IPS-20b (cell line): Measurements from ENCODE around the gene ABLIM1.

Experiments used
- H3K27ac ChIP-seq: one replicate; pipeline ENCODE4 v1.5.1; 2013; ENCODE audit warnings: low read length
- H3K27me3 ChIP-seq: 2 replicates; pipeline ENCODE4 v1.6.1; 2013; ENCODE audit warnings: mild to moderate bottlenecking, low read length, inconsistent platforms; ENCODE audit not compliant: insufficient read depth
- H3K36me3 ChIP-seq: 2 replicates; pipeline ENCODE4 v1.6.1; 2013; ENCODE audit warnings: low read depth, mild to moderate bottlenecking, inconsistent platforms, low read length, moderate library complexity; ENCODE audit not compliant: insufficient read depth
- H3K4me1 ChIP-seq: 2 replicates; pipeline ENCODE4 v1.6.1; 2013; ENCODE audit warnings: mild to moderate bottlenecking, control low read depth, inconsistent platforms, low read length, moderate library complexity; ENCODE audit not compliant: insufficient read depth
- H3K4me3 ChIP-seq: 2 replicates; pipeline ENCODE4 v1.5.1; 2013; ENCODE audit warnings: mild to moderate bottlenecking, low read length, inconsistent platforms
- H3K9ac ChIP-seq: 2 replicates; pipeline ENCODE4 v1.6.1; 2013; ENCODE audit warnings: low read depth, mild to moderate bottlenecking, inconsistent platforms, low read length, moderate library complexity
- H3K9me3 ChIP-seq: 2 replicates; pipeline ENCODE4 v1.6.1; 2013; ENCODE audit warnings: mild to moderate bottlenecking, low read depth, low read length, inconsistent platforms; ENCODE audit not compliant: insufficient read depth

Gene ABLIM1

GRCh38 chr10:114547514-114547913 is 110.6 kb downstream of the ABLIM1 start:
- H3K36me3 ChIP-seq, result no peaks in the 10 kb centered on the region
- no peaks in the 10 kb centered on the region for H3K4me1 ChIP-seq
- no peaks in the 10 kb centered on the region for H3K27me3 ChIP-seq
- H3K27ac ChIP-seq, result no peak overlapping the region
- no peaks in the 10 kb centered on the region for H3K9me3 ChIP-seq
- H3K9ac ChIP-seq, result no peak overlapping the region
- no peak overlapping the region for H3K4me3 ChIP-seq

DNA sequence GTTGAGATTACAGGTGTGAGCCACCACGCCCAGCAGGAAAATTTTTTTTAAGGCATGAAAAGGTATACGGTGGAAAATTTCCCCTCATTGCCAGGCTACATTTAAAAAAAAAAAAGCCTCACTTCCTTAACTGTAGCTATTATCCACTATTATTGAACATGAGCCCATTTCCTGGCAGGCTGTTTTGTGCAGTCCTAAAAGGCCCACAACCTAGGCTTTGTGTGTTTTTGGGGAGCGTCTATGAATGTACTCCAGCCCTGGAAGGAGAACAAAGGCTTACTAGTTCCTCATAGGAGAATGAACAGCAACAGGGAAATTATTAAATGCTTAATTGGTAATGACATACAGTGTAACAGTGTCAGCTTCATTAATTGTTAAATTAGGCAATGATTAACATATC is 111.0 kb downstream of the ABLIM1 start:
- no peaks in the 10 kb centered on the region for H3K4me1 ChIP-seq
- H3K4me3 ChIP-seq, result no peak overlapping the region
- H3K9ac ChIP-seq, result no peak overlapping the region
- H3K27me3 ChIP-seq, result no peaks in the 10 kb centered on the region
- H3K36me3 ChIP-seq, result no peaks in the 10 kb centered on the region
- no peak overlapping the region for H3K27ac ChIP-seq
- no peaks in the 10 kb centered on the region for H3K9me3 ChIP-seq

- no peaks in the 10 kb centered on the region for H3K4me1 ChIP-seq
- H3K9ac ChIP-seq, result no peak overlapping the region
- H3K4me3 ChIP-seq, result no peak overlapping the region
- no peak overlapping the region for H3K27ac ChIP-seq
- no peaks in the 10 kb centered on the region for H3K36me3 ChIP-seq
- H3K27me3 ChIP-seq, result no peaks in the 10 kb centered on the region
- H3K9me3 ChIP-seq, result no peaks in the 10 kb centered on the region
Observed at GRCh38 chr10:114545819-114546218, 112.3 kb downstream of the ABLIM1 start.

- Histone ChIP-seq H3K36me3 (no peaks in the 10 kb centered on the region), H3K27me3 (0 out of 2 replicates have a peak, but pooled peaks cover 5% of the 10 kb centered on the region), H3K4me1 (no peaks in the 10 kb centered on the region), H3K27ac (no peak overlapping the region), H3K4me3 (no peak overlapping the region), H3K9ac (no peak overlapping the region), H3K9me3 (no peaks in the 10 kb centered on the region)
Observed at GRCh38 chr10:114545071-114545470, 113.0 kb downstream of the ABLIM1 start.

GRCh38 chr10:114544045-114544659 is 113.9 kb downstream of the ABLIM1 start:
- H3K9ac ChIP-seq, result no peak overlapping the region

DNA sequence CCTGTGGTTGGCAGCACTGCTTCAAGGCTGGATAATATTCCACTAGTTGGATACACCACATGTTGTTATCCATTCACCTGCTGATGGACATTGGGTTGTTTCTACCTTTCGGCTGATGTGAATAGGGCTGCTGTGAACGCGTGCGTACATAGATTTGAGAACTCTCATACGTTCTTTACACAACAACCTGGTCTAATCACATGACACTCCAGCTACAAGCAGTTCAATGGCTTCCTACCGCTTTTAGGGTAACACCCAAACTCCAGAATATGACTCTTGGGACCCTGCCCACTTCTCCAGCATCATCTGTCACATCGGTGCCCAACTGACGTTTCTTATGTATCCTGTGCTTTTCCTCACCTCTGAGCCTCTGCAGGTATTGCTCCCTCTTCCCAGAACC is 114.6 kb downstream of the ABLIM1 start:
- Histone ChIP-seq H3K4me1 (peaks cover 13% of the 10 kb centered on the region; the same call in 1 of the 2 replicates), H3K9ac (no peak overlapping the region), H3K27me3 (0 out of 2 replicates have a peak, but pooled peaks cover 6% of the 10 kb centered on the region), H3K36me3 (no peaks in the 10 kb centered on the region), H3K4me3 (no peak overlapping the region), H3K9me3 (no peaks in the 10 kb centered on the region), H3K27ac (no peak overlapping the region)

More at GRCh38 chr10:114544045-114544659, 113.9 kb downstream of the ABLIM1 start:
- no peaks in the 10 kb centered on the region for H3K36me3 ChIP-seq
- no peaks in the 10 kb centered on the region for H3K9me3 ChIP-seq
- no peak overlapping the region for H3K4me3 ChIP-seq
- no peak overlapping the region for H3K27ac ChIP-seq
- 0 out of 2 replicates have a peak, but pooled peaks cover 6% of the 10 kb centered on the region for H3K27me3 ChIP-seq
- peaks cover 9% of the 10 kb centered on the region; the same call in 1 of the 2 replicates for H3K4me1 ChIP-seq

DNA sequence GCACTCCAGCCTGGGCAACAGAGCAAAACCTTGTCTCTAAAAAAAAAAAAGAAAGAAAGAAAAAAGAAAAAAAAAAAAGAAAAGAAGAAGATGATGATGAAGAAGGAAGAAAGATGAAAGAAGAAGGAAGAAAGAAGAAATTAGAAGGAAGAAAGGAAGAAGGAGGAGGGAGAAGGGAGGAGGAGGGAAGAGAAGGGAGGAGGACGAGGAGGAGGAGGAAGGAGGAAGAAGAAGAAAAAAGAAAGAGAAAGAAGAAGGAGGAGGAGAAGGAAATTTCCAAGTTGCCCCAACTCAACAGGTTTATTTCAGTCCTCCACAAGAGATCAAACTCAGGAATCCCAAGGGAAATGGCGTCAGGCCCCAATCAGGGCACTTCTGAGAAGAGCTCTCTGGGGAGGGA is 115.7 kb downstream of the ABLIM1 start:
- Histone ChIP-seq H3K36me3 (no peaks in the 10 kb centered on the region), H3K4me3 (no peak overlapping the region), H3K9me3 (no peaks in the 10 kb centered on the region), H3K9ac (no peak overlapping the region), H3K4me1 (peaks cover 23% of the 10 kb centered on the region), H3K27me3 (0 out of 2 replicates have a peak, but pooled peaks cover 6% of the 10 kb centered on the region), H3K27ac (no peak overlapping the region)

GRCh38 chr10:114541797-114542160 is 116.3 kb downstream of the ABLIM1 start:
- Histone ChIP-seq H3K36me3 (no peaks in the 10 kb centered on the region), H3K27me3 (0 out of 2 replicates have a peak, but pooled peaks cover 6% of the 10 kb centered on the region), H3K4me1 (peaks cover 23% of the 10 kb centered on the region), H3K27ac (no peak overlapping the region), H3K9me3 (no peaks in the 10 kb centered on the region), H3K4me3 (no peak overlapping the region), H3K9ac (no peak overlapping the region)

GRCh38 chr10:114541081-114541796 is 116.8 kb downstream of the ABLIM1 start:
- H3K36me3 ChIP-seq, result no peaks in the 10 kb centered on the region
- no peak overlapping the region for H3K9ac ChIP-seq
- 0 out of 2 replicates have a peak, but pooled peaks cover 6% of the 10 kb centered on the region for H3K27me3 ChIP-seq
- peaks cover 23% of the 10 kb centered on the region for H3K4me1 ChIP-seq
- no peak overlapping the region for H3K4me3 ChIP-seq
- H3K9me3 ChIP-seq, result peaks cover 4% of the 10 kb centered on the region; the same call in 1 of the 2 replicates
- no peak overlapping the region for H3K27ac ChIP-seq

DNA sequence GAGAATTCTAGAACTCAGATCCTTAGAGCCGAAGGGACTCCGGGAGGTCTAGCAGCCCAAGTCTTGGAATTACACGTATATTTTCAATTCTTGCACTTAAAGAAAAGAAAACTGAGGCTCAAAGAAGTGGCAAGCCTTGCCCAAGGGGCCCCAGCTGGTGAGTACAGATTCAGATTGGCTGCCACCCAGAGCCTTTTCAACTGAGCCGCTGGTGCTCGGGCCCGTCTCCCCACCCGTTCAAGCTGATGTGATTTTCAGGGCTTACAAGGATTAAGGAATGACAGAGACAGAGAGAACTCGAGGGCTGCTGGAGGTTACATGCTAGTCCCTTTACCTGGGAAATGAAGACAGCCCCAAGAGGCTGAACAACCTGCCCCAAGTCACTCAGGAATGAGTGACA is 117.8 kb downstream of the ABLIM1 start:
- Histone ChIP-seq H3K9ac (no peak overlapping the region), H3K9me3 (peaks cover 4% of the 10 kb centered on the region; the same call in 1 of the 2 replicates), H3K4me1 (peaks cover 23% of the 10 kb centered on the region), H3K27ac (no peak overlapping the region), H3K36me3 (no peaks in the 10 kb centered on the region), H3K4me3 (no peak overlapping the region), H3K27me3 (0 out of 2 replicates have a peak, but pooled peaks cover 6% of the 10 kb centered on the region)

- no peak overlapping the region for H3K27ac ChIP-seq
- H3K36me3 ChIP-seq, result no peaks in the 10 kb centered on the region
- no peak overlapping the region for H3K4me3 ChIP-seq
- peaks cover 23% of the 10 kb centered on the region for H3K4me1 ChIP-seq
- no peak overlapping the region for H3K9ac ChIP-seq
- H3K27me3 ChIP-seq, result 0 out of 2 replicates have a peak, but pooled peaks cover 6% of the 10 kb centered on the region
- peaks cover 4% of the 10 kb centered on the region; the same call in 1 of the 2 replicates for H3K9me3 ChIP-seq
Observed at GRCh38 chr10:114539623-114540022, 118.5 kb downstream of the ABLIM1 start.
